SKM-1 treated with dmso at 0.1 percent for 144 hours (cell line): ENCODE data around the gene EBNA1BP2.
"Not testable (repeated sequence)": the region's sequence is repeated elsewhere in the genome, so short reads cannot be mapped to it uniquely, and the experiment has no call there.

Experiments used
- DNase-seq: peaks from one replicate; lab custom pipeline; 2025; ENCODE audit not compliant: unreplicated experiment; lab: John Stamatoyannopoulos, UW

Gene EBNA1BP2

GRCh38 chr1:43171876-43172526 lies at the start of gene EBNA1BP2, which contains the start of gene CFAP57:
Gene EBNA1BP2 (minus strand): TSS chr1:43172290. CDS start chr1:43172118, 172 bp downstream.
Gene CFAP57 (plus strand): TSS chr1:43172330. CDS start chr1:43172754, 424 bp downstream.
- peak; percentile 84 for DNase-seq

- DNase-seq = no peak
These were observed 49.7 kb upstream of the EBNA1BP2 start for GRCh38 chr1:43221797-43222196.

- peak; percentile 64 for DNase-seq
These were observed 49.1 kb upstream of the EBNA1BP2 start for GRCh38 chr1:43220905-43221778.

GRCh38 chr1:43217747-43218146 lies 45.7 kb upstream of the EBNA1BP2 start:
- no peak for DNase-seq

- no peak for DNase-seq
These were observed 42.7 kb upstream of the EBNA1BP2 start for GRCh38 chr1:43214501-43215444.

- not testable (repeated sequence) for DNase-seq
These were observed 36.2 kb upstream of the EBNA1BP2 start for GRCh38 chr1:43208277-43208676.

GRCh38 chr1:43207229-43207853 lies 35.3 kb upstream of the EBNA1BP2 start:
- DNase-seq = no peak

- DNase-seq = peak; percentile 15
These were observed 34.6 kb upstream of the EBNA1BP2 start for GRCh38 chr1:43206600-43207228.

- DNase-seq = no peak
These were observed 33.6 kb upstream of the EBNA1BP2 start for GRCh38 chr1:43205671-43206070.

- no peak for DNase-seq
These were observed 32.3 kb upstream of the EBNA1BP2 start for GRCh38 chr1:43204394-43204793.

GRCh38 chr1:43203859-43204258 lies 31.8 kb upstream of the EBNA1BP2 start:
- no peak for DNase-seq

GRCh38 chr1:43199093-43199726 lies 27.1 kb upstream of the EBNA1BP2 start:
- DNase-seq = no peak

GRCh38 chr1:43197343-43198127 lies 25.4 kb upstream of the EBNA1BP2 start:
- DNase-seq = no peak

- no peak for DNase-seq
These were observed 22.4 kb upstream of the EBNA1BP2 start for GRCh38 chr1:43194509-43194908.

- no peak for DNase-seq
These were observed 16.0 kb upstream of the EBNA1BP2 start for GRCh38 chr1:43188106-43188505.

GRCh38 chr1:43184995-43185394 lies 12.9 kb upstream of the EBNA1BP2 start:
- DNase-seq = no peak

- DNase-seq = no peak
These were observed 12.3 kb upstream of the EBNA1BP2 start for GRCh38 chr1:43184388-43184787.

GRCh38 chr1:43177691-43178090 lies 5.6 kb upstream of the EBNA1BP2 start:
- no peak for DNase-seq

- no peak for DNase-seq
These were observed 2.8 kb upstream of the EBNA1BP2 start for GRCh38 chr1:43174873-43175272.
